T-helper 22 cell (primary cell): Measurements from ENCODE around the gene NUCKS1.

Experiments
- DNase-seq: peaks from one replicate; pipeline ENCODE4 v3.0.0-alpha.2; 2020; ENCODE audit warnings: low read depth

The NUCKS1 gene, protein sequence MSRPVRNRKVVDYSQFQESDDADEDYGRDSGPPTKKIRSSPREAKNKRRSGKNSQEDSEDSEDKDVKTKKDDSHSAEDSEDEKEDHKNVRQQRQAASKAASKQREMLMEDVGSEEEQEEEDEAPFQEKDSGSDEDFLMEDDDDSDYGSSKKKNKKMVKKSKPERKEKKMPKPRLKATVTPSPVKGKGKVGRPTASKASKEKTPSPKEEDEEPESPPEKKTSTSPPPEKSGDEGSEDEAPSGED

DNA sequence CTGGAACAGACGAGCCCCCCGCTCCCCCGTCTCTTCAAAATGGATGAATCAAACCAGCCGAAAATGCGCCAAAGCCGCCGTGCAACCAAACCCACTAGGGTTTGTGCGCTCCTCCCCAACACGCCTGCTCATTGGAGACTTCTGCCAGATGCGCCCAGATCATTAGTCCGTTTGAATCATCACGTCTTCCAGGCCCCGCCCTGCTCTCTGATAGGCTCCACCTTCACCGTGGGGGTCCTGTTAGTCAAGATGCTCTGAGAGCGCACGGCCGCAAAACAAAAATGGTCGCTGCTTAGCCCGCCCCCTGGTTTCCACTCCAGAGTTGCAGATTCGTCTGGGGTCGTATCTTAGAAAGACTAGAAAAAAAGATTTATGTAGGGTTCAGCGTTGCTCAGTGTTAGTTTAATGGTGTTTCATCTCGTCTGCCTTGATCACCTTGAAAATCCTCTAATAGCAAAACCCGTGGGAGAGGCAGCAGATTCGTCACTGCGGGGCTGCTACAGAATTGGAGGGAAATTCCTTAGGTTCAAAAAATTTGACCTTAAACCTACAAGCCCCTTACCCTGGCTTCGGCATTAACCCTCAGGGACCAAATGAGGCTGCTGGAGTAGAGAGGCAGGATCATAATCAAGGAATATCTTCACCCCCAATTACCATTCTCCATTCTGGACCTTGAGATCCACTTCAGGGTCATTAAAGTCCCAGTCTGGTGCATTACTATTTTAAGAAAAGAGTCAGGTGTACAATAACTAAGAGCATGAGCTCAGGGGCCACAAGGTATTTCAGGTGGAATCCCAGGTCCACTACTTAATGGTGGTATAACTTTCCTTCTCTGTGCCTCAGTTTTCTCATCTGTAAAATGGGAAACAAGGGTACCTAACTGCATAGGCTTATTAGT is at the start of gene NUCKS1:
Gene NUCKS1, minus strand, starts transcription at position 45 of the 898 bp plus-strand sequence. CDS start 209 bp downstream, outside the sequence.
- DNase-seq, result peak; percentile 95

DNA sequence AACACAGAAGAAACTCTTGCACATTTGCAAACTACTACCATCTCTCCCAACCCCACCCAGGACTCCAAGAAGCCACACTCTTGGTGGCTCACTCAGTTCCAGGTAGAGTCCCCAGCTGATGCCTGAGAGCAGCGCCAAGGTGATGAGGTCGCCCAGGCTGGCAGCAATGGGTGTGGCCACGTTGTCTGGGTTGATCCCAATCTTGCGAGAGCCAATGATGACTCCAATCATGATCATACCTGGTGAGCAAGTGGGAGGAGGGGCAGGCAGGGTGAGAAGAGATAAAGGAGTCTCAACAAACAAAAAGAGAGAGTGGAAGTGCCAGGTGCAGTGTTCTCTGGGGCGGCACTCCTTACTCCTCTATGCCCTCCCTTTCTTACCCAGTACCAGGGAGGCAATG is 48.6 kb upstream of the NUCKS1 start:
- no peak for DNase-seq

- no peak for DNase-seq
Measured at GRCh38 chr1:205797168-205797567, 47.2 kb upstream of the NUCKS1 start.

GRCh38 chr1:205794011-205794730 is 44.2 kb upstream of the NUCKS1 start:
- no peak for DNase-seq

DNA sequence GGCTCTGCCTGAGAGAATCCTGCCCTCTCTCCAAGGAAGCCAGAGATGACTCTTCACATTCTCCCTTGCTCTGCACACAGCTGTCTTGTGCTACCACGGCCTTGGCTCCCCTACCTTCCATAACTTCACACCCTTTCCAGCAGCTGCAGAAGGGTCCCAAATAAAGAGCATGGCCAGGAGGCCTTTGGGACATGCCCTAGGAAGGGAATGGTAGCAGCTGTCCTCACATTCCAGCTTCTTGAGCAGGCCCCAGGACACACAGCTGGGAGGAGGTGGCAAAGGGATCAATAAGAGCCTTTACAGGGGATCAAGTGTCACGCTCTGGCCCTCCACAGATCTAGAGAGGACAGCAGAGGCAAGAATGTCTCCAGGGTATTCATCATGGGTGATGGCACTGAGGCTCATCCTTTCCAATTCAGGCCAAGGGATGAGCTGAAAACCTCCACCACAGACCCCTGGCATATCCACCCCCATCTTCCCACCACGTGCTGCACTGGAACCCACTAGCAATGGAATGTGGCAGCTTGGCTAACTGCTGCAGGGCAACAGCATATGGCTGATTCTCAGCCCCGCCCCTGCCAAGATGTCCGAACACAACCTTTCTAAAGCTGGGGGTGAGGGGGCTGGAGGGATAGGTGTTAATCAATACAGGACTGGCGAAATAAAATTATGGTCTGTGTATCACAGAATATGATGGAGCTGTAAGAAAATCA is 43.1 kb upstream of the NUCKS1 start:
- DNase-seq, result no peak

DNA sequence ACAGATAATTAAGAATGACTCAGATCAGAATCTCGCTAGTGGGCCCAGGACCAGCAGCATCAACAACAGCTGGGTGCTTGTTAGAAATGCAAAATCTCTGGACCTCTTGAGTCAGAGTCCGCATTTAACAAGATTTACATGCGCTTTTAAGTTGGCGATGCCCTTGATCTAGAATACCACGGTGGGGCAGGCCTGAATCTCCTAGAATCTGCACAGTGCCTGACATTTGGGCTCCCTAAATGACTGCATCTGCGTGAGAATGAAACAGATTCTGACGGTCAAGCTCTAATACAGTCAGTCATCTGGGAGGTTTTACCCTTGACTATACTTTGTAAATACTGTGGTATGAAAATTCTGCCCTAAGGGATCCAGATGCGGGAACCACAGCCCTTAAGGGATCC is 42.5 kb upstream of the NUCKS1 start:
- no peak for DNase-seq

- DNase-seq, result peak; percentile 8
Measured at GRCh38 chr1:205791568-205792180, 41.7 kb upstream of the NUCKS1 start.

DNA sequence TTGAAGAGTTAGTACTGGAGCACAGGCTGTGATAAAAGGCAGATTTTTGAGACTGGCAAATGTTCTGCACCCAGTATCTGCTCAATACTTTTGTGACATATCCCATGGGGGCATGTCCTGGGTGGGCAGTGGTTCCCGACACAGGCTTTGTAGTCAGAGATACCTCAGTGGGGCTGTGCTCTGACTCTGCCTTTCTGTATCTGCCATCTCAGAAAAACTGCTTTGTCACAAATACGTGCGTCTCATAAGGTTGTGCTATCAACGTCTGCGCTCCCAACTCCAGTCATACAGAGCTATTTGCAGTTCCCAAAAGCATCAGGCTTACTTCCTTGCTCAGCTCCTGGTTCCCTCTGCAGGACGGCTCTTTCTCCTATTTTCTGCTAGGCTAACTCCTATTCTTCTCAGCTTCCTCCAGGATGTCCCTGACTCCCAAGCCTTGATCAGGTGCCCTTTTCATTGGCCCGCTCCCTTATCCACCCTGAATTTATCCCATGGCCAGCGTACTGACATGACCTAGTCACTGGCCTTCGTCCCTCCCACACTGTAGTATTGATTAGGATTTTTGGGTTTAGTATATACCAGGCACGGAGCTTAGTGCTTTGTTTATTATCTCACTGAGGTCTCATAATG is 37.4 kb upstream of the NUCKS1 start:
- DNase-seq, result no peak

DNA sequence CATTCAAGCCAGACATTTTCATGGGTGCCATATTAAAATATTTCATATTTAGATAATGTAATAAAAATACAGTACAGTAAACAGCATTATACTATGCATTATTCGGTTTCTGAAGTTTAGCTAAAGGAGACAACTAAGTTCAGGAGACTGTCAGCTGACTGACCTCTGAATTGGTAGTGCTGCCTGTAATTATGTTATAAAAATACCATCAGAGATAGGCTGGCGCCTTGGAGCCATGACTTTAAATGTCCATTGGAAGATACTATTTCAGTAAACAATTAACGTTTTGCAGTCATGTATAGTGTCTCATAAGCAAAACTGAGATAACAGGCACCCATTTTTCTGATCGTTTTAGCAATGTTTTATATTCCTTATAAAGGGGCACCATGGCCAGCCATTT is 36.6 kb upstream of the NUCKS1 start:
- DNase-seq, result no peak

DNA sequence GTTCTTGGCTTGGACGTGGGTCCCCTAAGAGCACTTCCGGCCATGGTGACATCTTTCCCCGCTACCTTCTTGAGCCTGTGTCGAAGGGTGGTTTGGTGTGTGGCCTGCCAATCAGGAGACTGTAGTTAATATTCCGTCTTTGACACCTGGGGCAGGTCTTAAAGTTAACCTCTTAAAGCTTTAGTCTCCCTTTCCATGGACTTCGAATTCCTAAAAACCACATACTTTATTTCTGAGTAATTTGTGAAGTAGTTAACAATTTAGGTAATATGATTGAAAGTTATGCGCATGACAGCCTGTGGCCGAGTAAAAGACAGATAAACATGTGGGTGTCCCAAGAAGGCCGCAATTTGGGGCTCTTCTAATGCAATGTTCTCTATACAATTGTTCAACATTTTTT is 35.5 kb upstream of the NUCKS1 start:
- DNase-seq, result no peak

DNA sequence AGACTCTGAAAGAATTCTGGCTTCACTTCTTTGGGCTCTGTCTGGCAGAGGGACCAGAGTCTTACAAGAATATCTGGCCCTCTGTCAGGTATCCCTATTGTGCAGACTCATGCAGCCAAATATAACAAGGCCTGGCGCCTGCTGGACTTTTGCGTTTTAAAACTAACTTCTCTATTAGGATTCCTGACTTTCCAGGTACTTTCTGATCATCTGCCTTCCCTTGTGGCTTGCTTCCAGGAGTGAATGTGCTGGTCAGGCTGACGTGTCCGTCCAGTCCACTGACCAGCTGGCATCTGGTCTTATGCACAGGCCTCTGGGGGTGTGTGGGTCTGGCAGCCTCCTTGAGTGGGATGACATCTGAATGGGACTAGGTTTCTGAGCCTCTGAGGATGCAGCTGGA is 33.9 kb upstream of the NUCKS1 start:
- no peak for DNase-seq

DNA sequence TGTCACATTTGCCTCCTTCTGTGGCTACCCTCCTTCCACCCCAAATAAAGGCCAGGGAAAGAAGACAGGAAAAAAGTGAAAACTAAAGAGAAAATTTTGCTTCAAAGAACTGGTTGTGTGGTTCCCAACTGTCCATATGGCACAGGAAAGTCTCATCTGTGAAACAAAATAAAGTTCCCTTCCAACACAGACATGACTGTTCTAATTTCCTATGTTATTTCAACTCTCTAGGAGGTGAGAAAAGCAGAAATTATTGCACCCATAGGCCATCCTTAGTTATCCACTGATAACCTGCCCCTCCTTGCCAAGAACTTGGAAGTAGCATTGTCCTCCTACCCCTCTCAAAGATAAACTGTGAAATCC is 33.4 kb upstream of the NUCKS1 start:
- DNase-seq, result no peak

DNA sequence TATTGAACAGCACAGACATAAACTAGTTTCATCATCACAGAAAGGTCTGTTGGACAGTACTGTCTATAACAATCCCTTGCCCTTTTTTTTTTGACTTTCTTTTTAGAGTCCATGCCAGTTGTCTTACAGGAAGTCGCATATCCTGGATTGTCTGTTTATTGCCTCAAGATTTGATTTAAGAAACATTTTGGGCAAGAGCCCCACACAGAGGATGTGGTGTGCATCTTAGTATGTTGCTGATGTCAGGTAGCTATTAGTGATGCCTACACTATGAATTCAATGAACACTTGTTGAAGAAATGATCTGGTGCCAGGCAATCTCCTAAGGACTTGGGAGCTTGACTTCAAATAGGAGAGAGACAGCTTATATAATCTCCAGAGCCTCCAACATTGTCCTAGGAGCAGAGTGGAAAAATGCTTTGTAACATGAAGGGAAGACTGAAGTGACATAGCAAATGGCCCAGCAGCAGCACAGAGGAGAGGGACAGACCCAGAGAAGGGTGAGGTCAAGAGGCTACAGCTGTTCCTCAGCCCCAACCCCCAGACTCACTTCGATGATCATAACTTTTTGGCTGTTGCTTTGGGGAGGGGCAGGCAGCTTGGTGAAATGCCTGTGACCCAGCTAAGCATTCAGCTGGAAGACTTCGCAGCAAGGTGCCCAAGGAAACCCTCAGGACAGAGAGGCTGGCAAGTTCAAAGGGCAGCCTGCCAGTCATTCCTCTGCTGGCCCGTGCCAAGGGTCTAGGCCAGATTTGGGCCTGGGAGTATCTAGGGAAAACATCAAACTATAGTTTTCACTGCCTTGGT is 32.8 kb upstream of the NUCKS1 start:
- no peak for DNase-seq

DNA sequence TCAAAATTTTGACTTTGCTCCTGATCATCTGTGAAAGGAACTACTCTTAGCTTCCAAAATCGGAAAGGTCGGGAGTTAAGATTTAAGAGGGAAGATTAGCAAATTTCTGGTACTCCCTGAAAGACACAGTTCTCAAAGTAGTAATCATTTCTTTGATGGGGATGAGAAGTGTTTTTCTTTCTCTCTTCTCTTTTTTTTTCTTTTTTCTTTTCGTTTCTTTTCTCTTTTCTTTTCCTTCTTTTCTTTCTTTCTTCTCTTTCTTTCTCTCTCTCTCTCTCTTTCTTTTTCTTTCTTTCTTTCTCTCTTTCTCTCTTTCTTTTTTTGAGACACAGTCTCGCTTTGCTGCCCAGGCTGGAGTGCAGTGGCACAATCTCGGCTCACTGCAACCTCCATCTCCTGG is 30.4 kb upstream of the NUCKS1 start:
- no peak for DNase-seq

GRCh38 chr1:205777994-205778393 is 28.0 kb upstream of the NUCKS1 start:
- DNase-seq, result no peak

GRCh38 chr1:205775717-205776056 is 25.7 kb upstream of the NUCKS1 start:
- DNase-seq, result no peak

GRCh38 chr1:205775015-205775716 is 25.2 kb upstream of the NUCKS1 start, which contains the start of gene RAB29:
TSS of gene RAB29 (minus strand) at chr1:205775482. CDS start at chr1:205774956, 526 bp downstream.
- peak; percentile 80 for DNase-seq

- peak; percentile 45 for DNase-seq
Measured at GRCh38 chr1:205774198-205775014, 24.4 kb upstream of the NUCKS1 start.

DNA sequence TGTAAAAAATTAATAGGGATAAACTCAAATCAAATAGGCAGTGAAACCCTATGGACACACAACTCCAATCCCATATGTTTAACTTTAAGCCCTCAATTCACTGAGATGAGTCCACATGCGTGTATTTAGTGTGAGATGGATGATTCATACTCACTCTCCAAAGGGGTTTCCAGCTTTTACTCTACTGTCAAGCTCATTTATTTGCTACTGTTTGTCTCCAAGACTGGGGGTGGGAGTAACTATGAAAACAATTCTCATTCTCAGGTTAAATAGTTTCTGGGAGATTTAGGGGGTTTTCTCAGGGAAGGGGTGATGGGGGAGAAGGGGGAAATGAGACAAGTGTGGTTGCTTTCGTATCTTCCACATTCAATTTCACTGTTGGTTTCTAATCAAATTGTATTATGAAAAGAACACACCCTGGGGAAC is 22.6 kb upstream of the NUCKS1 start:
- no peak for DNase-seq
